Panc1 (cell line): ENCODE results near the gene MED28. TPM values are rescaled to one million over a fixed set of nuclear protein-coding genes. Genes with fewer than 3 reads are reported as not detected.

Experiments
- ATAC-seq: fragments of 200-7000 bp; cut with Tn5 transposase; 2 replicates; pipeline ENCODE4 v1.9.1; 2020; ENCODE audit warnings: mild to moderate bottlenecking, moderate library complexity
- BruUV-seq: library from RNA; stranded (reverse); fragments of 400-500 nt; replicated peaks from 2 replicates; lab custom pipeline; 2021; lab: Mats Ljungman, UMichigan
- CTCF ChIA-PET: fragments of 300-600 bp; sonication (Branson Sonifier 250); formaldehyde crosslinking; loops from one replicate; lab custom pipeline; 2022; ENCODE audit warnings: antibody characterized with exemption; lab: Charles Lee
- POLR2A ChIA-PET: fragments of 300-600 bp; sonication (Branson Sonifier 250); formaldehyde crosslinking; loops from one replicate; lab custom pipeline; 2022; ENCODE audit warnings: antibody characterized with exemption; lab: Charles Lee
- DNase-seq: peaks from one replicate; pipeline ENCODE4 v3.0.0-alpha.2; 2010; ENCODE audit warnings: low read depth, low spot score
- H3K27ac ChIP-seq: 2 replicates; pipeline ENCODE4 v1.5.1; 2011; ENCODE audit warnings: mild to moderate bottlenecking, low read length, inconsistent platforms
- H3K27me3 ChIP-seq: fragments of 200-500 bp; sonication (Bioruptor generic); 2 replicates; pipeline ENCODE4 v1.6.0; 2014; ENCODE audit warnings: low read length, inconsistent platforms; ENCODE audit not compliant: control insufficient read depth, insufficient read depth
- H3K36me3 ChIP-seq: fragments of 200-500 bp; sonication (Bioruptor generic); 2 replicates; pipeline ENCODE4 v1.5.1; 2014; ENCODE audit warnings: inconsistent platforms, mild to moderate bottlenecking, low read length, moderate library complexity; ENCODE audit not compliant: control insufficient read depth, insufficient read depth
- H3K4me1 ChIP-seq: 2 replicates; pipeline ENCODE4 v1.5.1; 2011; ENCODE audit warnings: inconsistent platforms, mild to moderate bottlenecking, low read length, moderate library complexity; ENCODE audit not compliant: control insufficient read depth, insufficient read depth
- H3K4me3 ChIP-seq, 2 experiments: 2 replicates each; pipeline ENCODE4 v1.5.1; 2011 to 2012; ENCODE audit warnings: low read depth in 2 of 2, low read length in 2 of 2, mild to moderate bottlenecking in 2 of 2, inconsistent platforms in 1 of 2, moderate library complexity in 1 of 2
- H3K9me3 ChIP-seq: fragments of 200-500 bp; sonication (Bioruptor generic); 2 replicates; pipeline ENCODE4 v1.5.1; 2014; ENCODE audit warnings: low read depth, mild to moderate bottlenecking, inconsistent platforms, low read length, moderate library complexity; ENCODE audit not compliant: control insufficient read depth, insufficient read depth
- POLR2AphosphoS5 ChIP-seq: IDR thresholded peaks from 2 replicates; pipeline ENCODE4 v1.6.1; 2012; ENCODE audit warnings: mild to moderate bottlenecking, low read depth, low read length, moderate library complexity
- REST ChIP-seq, 2 experiments: IDR thresholded peaks; 2 replicates each; pipeline ENCODE4 v1.6.1; 2011 to 2012; ENCODE audit warnings: low read depth in 2 of 2, control low read depth in 1 of 2, low read length in 1 of 2, mild to moderate bottlenecking in 1 of 2, moderate library complexity in 1 of 2; ENCODE audit not compliant: insufficient read depth in 1 of 2
- SIN3A ChIP-seq: IDR thresholded peaks from 2 replicates; pipeline ENCODE4 v1.6.1; 2012; ENCODE audit warnings: low read depth, mild to moderate bottlenecking, low read length, moderate library complexity, borderline replicate concordance; ENCODE audit not compliant: insufficient read depth
- TCF7L2 ChIP-seq: IDR thresholded peaks from 2 replicates; pipeline ENCODE4 v1.6.1; 2011; ENCODE audit warnings: mild to moderate bottlenecking, low read depth, low read length, inconsistent platforms
- in situ Hi-C: cut with HindIII; loops from 2 replicates; pipeline ENCODE4 v1.10.0; 2016; ENCODE audit warnings: low sequenced_read_pairs, low pct_unique_long_range_greater_than_20kb
- intact Hi-C: fragments of 100-400 bp; cut with micrococcal nuclease; formaldehyde crosslinking; loops from one replicate; pipeline ENCODE4 v1.10.0; 2022; ENCODE audit not compliant: unreplicated experiment
- total RNA-seq: library from RNA; stranded (reverse); gene quantifications from one replicate; pipeline ENCODE4 v1.2.1, GENCODE V29; 2021; ENCODE audit not compliant: unreplicated experiment
- TF ChIP-seq, protein P1 (sequence below): fragments of 450-650 bp; IDR thresholded peaks from 2 replicates; pipeline ENCODE4 v1.5.1; 2017; ENCODE audit warnings: mild to moderate bottlenecking

Gene MED28
- total RNA-seq, 1 experiment from 2014 or later, result 32.1 TPM

GRCh38 chr4:17583941-17584340 is 30.5 kb upstream of the MED28 start:
- DNase-seq (no peak), ATAC-seq (no peak)
- POLR2A ChIA-PET, result no interaction called here
- Histone ChIP-seq H3K27ac (no peak overlapping the region), H3K27me3 (no peaks in the 10 kb centered on the region), H3K4me1 (peaks cover 2% of the 10 kb centered on the region; the same call in 1 of the 2 replicates), H3K4me3 (no peak overlapping the region), H3K9me3 (no peaks in the 10 kb centered on the region), H3K36me3 (peaks cover 15% of the 10 kb centered on the region)
- BruUV-seq, result no TSS peak
- CTCF ChIA-PET, result no interaction called here
- in situ Hi-C loops, result no loop called here
- intact Hi-C loops, result no loop called here
- no peak for TF ChIP-seq TCF7L2
- no peak for TF ChIP-seq POLR2AphosphoS5
- TF ChIP-seq, protein P1, sequence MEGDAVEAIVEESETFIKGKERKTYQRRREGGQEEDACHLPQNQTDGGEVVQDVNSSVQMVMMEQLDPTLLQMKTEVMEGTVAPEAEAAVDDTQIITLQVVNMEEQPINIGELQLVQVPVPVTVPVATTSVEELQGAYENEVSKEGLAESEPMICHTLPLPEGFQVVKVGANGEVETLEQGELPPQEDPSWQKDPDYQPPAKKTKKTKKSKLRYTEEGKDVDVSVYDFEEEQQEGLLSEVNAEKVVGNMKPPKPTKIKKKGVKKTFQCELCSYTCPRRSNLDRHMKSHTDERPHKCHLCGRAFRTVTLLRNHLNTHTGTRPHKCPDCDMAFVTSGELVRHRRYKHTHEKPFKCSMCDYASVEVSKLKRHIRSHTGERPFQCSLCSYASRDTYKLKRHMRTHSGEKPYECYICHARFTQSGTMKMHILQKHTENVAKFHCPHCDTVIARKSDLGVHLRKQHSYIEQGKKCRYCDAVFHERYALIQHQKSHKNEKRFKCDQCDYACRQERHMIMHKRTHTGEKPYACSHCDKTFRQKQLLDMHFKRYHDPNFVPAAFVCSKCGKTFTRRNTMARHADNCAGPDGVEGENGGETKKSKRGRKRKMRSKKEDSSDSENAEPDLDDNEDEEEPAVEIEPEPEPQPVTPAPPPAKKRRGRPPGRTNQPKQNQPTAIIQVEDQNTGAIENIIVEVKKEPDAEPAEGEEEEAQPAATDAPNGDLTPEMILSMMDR, result no peak
- TF ChIP-seq SIN3A, result no peak
- TF ChIP-seq REST (IDR thresholded peaks at IDR 0.05; ENCODE audit: insufficient read depth in 1 of 2, low read depth in 2 of 2, low read length in 1 of 2), result no peak

- Histone ChIP-seq H3K4me1 (no peaks in the 10 kb centered on the region), H3K36me3 (peaks cover 15% of the 10 kb centered on the region), H3K9me3 (no peaks in the 10 kb centered on the region), H3K27ac (no peak overlapping the region), H3K4me3 (no peak overlapping the region), H3K27me3 (no peaks in the 10 kb centered on the region)
- in situ Hi-C loops (no loop called here), intact Hi-C loops (no loop called here)
- ChIA-PET POLR2A (no interaction called here), CTCF (no interaction called here)
- TF ChIP-seq SIN3A, result no peak
- TF ChIP-seq REST (IDR thresholded peaks at IDR 0.05; ENCODE audit: insufficient read depth in 1 of 2, low read depth in 2 of 2, low read length in 1 of 2), result no peak
- no peak for TF ChIP-seq TCF7L2
- TF ChIP-seq, protein P1, result no peak
- TF ChIP-seq POLR2AphosphoS5, result no peak
- ATAC-seq, result no peak
- no TSS peak for BruUV-seq
- no peak for DNase-seq
Measured at GRCh38 chr4:17584521-17585213, 29.8 kb upstream of the MED28 start.
